GM18507 (cell line): ENCODE data around the gene PRDM16.
"Not testable (repeated sequence)": the region's sequence is repeated elsewhere in the genome, so short reads cannot be mapped to it uniquely, and the experiment has no call there.

Source experiments
- DNase-seq: peaks from one replicate; pipeline ENCODE4 v3.0.0; 2011; ENCODE audit warnings: low read depth; ENCODE audit not compliant: insufficient read length; ENCODE audit errors: extremely low spot score
- FAIRE-seq: peaks from 2 replicates; lab custom pipeline; 2011; peaks lifted over from hg19 to GRCh38; lab: Jason Lieb, UNC

Gene PRDM16

DNA sequence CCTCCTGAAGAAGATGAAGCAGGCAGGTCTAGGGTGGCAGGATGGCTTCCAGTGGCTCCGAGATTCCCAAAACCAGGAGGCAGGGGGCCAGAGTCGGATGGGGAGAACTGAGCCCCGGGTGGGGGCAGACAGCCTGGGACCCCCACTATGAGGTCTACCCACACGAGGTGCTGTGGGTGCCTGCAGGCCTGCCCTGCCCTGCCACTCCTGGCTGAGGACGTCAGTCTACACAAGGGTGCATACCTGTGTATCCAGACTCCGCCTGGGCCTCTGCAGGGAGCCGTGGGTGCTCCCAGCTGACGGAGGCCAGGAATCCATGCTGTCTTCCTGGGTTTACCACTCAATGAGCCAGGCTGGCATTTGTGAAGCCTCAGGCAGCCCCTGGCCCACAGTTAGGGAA, 80.3 kb downstream of the PRDM16 start:
- DNase-seq: no peak
- FAIRE-seq: no peak

- DNase-seq: no peak
- FAIRE-seq: no peak
Observed at GRCh38 chr1:3151456-3151855, 82.5 kb downstream of the PRDM16 start.

DNA sequence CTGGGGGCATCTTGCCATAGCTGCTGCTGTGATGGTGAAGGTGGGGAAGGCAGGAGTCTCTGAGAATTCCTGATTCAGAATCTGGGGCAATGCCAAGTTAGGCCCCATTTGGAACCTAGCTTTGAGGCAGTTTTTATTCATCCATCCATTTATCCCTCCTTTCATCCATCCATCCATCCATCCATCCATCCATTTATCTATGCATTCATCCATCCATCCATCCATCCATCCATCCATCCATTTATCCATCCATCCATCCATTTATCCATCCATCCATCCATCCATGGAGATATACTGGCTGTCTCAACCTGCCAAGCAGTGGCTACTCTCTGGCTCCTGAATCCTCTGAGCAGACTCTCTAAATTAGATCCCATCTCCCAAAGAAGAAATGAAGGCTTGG, 83.1 kb downstream of the PRDM16 start:
- no peak for DNase-seq
- FAIRE-seq: no peak

DNA sequence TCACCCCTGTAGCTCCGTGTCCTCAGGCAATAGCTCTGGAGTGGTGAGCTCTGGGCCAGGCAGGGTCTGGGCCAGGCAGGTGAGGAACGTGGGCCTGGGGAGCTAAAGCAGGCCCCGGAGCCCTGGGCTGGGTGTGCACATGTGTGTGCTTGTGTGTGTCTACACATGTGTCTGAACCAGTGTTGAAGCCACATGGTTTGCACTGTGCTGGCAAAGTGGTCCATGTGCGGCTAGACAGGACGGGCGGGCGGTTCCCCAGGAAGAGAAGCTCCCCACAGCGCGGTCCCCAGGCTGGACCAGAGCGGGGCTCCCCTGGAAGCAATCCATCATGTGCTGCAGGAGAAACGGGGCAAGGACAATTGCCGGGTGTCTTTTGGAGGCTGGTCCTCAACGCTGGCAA, 84.2 kb downstream of the PRDM16 start:
- no peak for DNase-seq
- no peak for FAIRE-seq

- FAIRE-seq (no peak), DNase-seq (no peak)
Observed at GRCh38 chr1:3153902-3154795, 85.1 kb downstream of the PRDM16 start.

DNA sequence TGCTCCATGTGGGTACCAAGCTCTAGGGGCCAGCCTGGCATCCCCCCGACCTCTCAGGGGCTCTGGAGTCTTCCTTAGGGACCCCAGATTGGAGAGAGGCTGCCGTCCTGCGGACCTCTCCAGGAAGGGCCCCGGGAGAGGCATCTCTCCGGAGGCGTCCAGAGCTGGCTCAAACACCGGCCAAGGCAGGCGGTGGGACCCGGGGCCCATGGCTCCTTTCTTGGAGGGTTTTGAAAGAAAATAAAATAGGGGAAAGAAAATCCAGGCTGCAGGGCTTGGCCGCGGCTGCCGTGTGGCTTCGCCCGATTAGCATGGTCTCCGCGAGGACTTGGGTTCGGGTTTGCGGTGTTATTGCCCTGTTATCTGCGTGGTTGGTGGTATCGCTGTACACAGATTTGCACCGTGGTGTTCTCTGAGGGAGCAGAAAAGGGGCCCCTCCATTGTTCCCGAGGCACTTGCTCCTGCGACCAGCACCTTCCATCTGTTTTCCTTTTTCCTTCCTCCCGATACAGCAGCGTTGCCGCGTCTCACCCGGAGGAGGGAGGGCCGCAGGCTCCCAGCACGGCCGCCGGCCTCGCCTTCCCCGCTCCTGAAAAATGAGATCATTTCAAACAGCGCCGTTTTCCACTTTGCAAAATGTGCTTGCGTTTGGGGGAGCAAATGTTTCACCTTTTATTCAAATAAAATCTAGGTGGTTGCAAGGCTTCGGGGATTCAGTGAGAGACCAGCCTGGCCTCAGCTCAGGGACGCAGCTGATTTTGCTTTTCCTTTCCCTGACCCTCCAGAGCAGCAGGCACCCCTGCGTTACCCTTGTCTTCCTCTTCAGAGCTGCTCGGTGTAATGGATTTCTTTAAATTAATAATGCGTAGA, 86.3 kb downstream of the PRDM16 start:
- DNase-seq: no peak
- FAIRE-seq: no peak

- DNase-seq (no peak), FAIRE-seq (no peak)
Observed at GRCh38 chr1:3155926-3156220, 86.9 kb downstream of the PRDM16 start.

- FAIRE-seq: no peak
Observed at GRCh38 chr1:3156936-3157335, 87.9 kb downstream of the PRDM16 start.

GRCh38 chr1:3158347-3158746, 89.3 kb downstream of the PRDM16 start:
- no peak for FAIRE-seq
- DNase-seq: no peak

More at GRCh38 chr1:3156936-3157335, 87.9 kb downstream of the PRDM16 start:
- DNase-seq: no peak

GRCh38 chr1:3159121-3159520, 90.1 kb downstream of the PRDM16 start:
- FAIRE-seq: no peak
- no peak for DNase-seq

- DNase-seq (no peak), FAIRE-seq (no peak)
Observed at GRCh38 chr1:3159996-3160395, 91.0 kb downstream of the PRDM16 start.

DNA sequence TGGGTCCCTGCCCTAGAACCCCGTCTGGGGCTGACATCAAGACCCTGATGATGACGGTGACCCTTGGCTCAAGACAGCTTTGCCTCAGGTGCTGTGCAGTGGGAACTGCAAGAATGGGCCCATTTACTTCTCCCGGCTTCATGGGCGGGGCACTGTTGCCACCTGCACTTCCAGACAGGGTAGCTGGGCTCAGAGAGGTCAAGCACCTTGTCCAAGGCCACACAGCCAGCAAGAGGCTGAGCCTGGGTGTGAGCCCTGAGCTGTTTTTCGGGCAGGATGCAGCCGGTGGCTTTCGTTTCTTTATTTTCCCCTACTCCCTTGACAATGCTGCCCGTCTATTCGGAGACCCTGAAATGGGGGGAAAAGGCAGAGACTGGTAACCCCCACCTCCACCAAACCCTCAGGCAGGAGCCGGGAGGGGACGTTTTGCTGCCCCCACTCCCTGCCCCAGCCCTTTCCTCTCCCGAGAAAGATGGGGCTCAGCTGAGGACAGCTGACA, 91.7 kb downstream of the PRDM16 start:
- no peak for FAIRE-seq
- no peak for DNase-seq

DNA sequence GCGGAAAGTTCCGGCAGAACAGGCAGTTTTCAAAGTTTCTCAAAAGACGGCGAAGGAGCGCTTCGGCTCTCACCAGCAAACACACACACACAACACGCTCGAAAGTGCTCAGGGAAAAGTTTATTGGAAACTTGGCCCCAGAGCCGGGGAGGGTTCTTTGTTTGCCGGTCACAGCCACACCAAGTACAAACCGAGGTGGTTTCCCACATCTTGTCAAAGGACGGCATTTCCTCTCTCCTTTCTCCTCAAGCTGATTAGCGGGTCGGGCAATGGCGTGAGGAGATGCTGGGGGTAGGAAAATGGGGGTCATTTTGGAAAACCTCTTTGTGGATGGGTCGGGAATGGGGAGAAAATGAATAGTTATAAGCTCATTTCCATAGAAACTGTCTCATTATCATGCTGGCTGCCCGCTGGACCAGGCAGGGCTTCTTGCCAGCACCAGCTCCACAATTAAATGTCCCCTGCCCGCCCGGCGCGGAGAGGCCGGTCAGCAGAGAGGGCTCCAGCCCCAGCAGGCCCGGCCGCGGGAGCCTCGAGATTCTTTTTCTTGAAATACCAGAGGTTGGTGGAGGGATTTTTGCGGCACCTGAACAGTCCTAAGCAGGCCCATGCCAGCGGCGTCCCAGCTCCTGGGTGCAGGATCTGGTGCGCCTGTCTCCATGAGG, 92.3 kb downstream of the PRDM16 start:
- FAIRE-seq (no peak), DNase-seq (no peak)

- FAIRE-seq (no peak), DNase-seq (no peak)
Observed at GRCh38 chr1:3162322-3162882, 93.4 kb downstream of the PRDM16 start.

GRCh38 chr1:3163356-3163755, 94.4 kb downstream of the PRDM16 start:
- DNase-seq (no peak), FAIRE-seq (no peak)

DNA sequence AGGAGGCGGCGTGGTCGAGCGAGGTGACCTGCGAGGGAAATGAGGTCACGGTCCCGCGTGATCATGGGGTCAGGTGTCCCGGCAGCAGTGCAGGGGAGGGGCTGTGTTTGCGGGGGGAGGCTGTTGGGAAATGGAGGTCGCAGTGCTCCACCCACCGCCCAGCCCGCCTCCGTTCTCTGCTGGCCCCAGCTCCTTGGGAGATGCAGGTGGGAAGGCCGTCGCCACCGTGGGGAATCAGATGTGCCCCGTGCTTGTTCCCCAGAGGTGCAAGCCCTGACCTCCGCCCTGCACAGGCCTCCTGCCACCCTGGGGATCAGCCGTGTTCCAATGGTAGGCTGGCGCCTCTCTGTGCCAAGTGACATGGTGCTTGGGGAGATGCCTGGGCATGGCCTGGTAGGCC, 95.7 kb downstream of the PRDM16 start:
- DNase-seq (no peak), FAIRE-seq (no peak)

- FAIRE-seq: not testable (repeated sequence)
Observed at GRCh38 chr1:3165189-3165588, 96.2 kb downstream of the PRDM16 start.

GRCh38 chr1:3166206-3166918, 97.4 kb downstream of the PRDM16 start:
- FAIRE-seq (no peak), DNase-seq (no peak)

More at GRCh38 chr1:3165189-3165588, 96.2 kb downstream of the PRDM16 start:
- DNase-seq: not testable (repeated sequence)

DNA sequence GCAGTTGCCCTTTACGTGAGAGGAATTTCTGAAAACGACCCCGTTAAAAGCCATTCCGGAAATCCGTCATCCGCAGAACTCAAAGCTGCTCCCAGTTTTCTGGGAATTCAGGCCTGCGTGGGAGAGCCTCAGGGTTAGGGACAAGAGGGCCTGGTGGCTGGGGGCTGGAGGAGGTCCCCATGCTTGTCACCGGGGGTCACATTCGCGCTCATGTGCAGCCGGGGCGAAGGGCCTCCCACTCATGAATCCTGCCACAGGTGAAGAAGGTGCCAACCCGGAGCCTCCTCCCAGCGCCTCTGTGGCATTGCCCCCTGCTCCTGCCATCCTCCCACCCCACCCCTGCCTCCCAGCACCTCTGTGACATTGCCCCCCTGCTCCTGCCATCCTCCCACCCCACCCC, 98.3 kb downstream of the PRDM16 start:
- FAIRE-seq (no peak), DNase-seq (no peak)
